Hepatocyte (in vitro differentiated cells): Measurements from ENCODE around the gene UBTF. TPM values are rescaled to one million over a fixed set of nuclear protein-coding genes. Genes with fewer than 3 reads are reported as not detected.

ENCODE experiments used
- DNase-seq: peaks from one replicate; pipeline ENCODE4 v3.0.0-alpha.2; 2016; ENCODE audit warnings: low spot score
- H2AFZ ChIP-seq: fragments of 200-600 bp; sonication (generic); 2 replicates; pipeline ENCODE4 v1.6.0; 2016; ENCODE audit warnings: antibody characterized with exemption, mild to moderate bottlenecking
- H3K27ac ChIP-seq: fragments of 200-600 bp; sonication (generic); 2 replicates; pipeline ENCODE4 v1.5.1; 2016; ENCODE audit warnings: mild to moderate bottlenecking
- H3K27me3 ChIP-seq: fragments of 200-600 bp; sonication (generic); 2 replicates; pipeline ENCODE4 v1.6.1; 2016
- H3K36me3 ChIP-seq: fragments of 200-600 bp; sonication (generic); replicated peaks from 2 replicates; pipeline ENCODE4 v1.5.1; 2016; ENCODE audit warnings: low read depth; ENCODE audit not compliant: insufficient read depth
- H3K4me1 ChIP-seq: fragments of 200-600 bp; sonication (generic); 2 replicates; pipeline ENCODE4 v1.5.1; 2016; ENCODE audit warnings: mild to moderate bottlenecking, moderate library complexity; ENCODE audit not compliant: insufficient read depth
- H3K4me2 ChIP-seq: fragments of 200-600 bp; sonication (generic); 2 replicates; pipeline ENCODE4 v1.6.0; 2016
- H3K4me3 ChIP-seq: fragments of 200-600 bp; sonication (generic); 2 replicates; pipeline ENCODE4 v1.5.1; 2016; ENCODE audit warnings: mild to moderate bottlenecking
- H3K79me2 ChIP-seq: fragments of 200-600 bp; sonication (generic); 2 replicates; pipeline ENCODE4 v1.6.0; 2017; ENCODE audit warnings: mild to moderate bottlenecking
- H3K9me2 ChIP-seq: fragments of 200-600 bp; sonication (generic); replicated peaks from 2 replicates; pipeline ENCODE4 v1.6.0; 2017; ENCODE audit warnings: mild to moderate bottlenecking; ENCODE audit not compliant: insufficient read depth
- H3K9me3 ChIP-seq: fragments of 200-600 bp; sonication (generic); 2 replicates; pipeline ENCODE4 v1.5.1; 2016; ENCODE audit warnings: low read depth, mild to moderate bottlenecking
- H4K20me1 ChIP-seq: fragments of 200-600 bp; sonication (generic); 2 replicates; pipeline ENCODE4 v1.6.0; 2016; ENCODE audit warnings: mild to moderate bottlenecking; ENCODE audit not compliant: insufficient read depth, poor library complexity, severe bottlenecking
- CTCF ChIP-seq: fragments of 200-600 bp; sonication (generic); IDR thresholded peaks from 2 replicates; pipeline ENCODE4 v1.5.1; 2016; ENCODE audit warnings: antibody characterized with exemption, mild to moderate bottlenecking; ENCODE audit not compliant: poor library complexity
- EZH2 ChIP-seq: fragments of 200-600 bp; sonication (generic); IDR thresholded peaks from 2 replicates; pipeline ENCODE4 v1.6.1; 2016; ENCODE audit warnings: antibody characterized with exemption, mild to moderate bottlenecking, borderline replicate concordance
- EZH2phosphoT487 ChIP-seq: fragments of 200-600 bp; sonication (generic); IDR thresholded peaks from one replicate; pipeline ENCODE4 v1.6.1; 2018; ENCODE audit warnings: antibody characterized with exemption, mild to moderate bottlenecking, low read depth, moderate library complexity; ENCODE audit not compliant: unreplicated experiment, severe bottlenecking
- WGBS: methylation state at CpG from one replicate; pipeline ENCODE4 v1.1.6; 2016; ENCODE audit warnings: low lambda C conversion rate; ENCODE audit errors: missing lambda C conversion rate; 5-methylcytosine and 5-hydroxymethylcytosine counted together
- polyA plus RNA-seq: library from polyadenylated mRNA; unstranded; fragments of >200 nt; fragmentation: Nextera tagmentation; extraction: Ambion mirVana; gene quantifications from 2 replicates; pipeline ENCODE4 v1.2.1, GENCODE V29; 2016
- total RNA-seq: library from RNA; depleted of rRNA; stranded (reverse); fragments of >200 nt; gene quantifications from 2 replicates; pipeline ENCODE4 v1.2.3, GENCODE V29; 2014

UBTF gene
- total and polyA plus RNA-seq, 2 experiments from 2014 or later: 35.0 to 41.1 TPM

- WGBS: 90% methylated on average over 13 of the region's 14 CpGs
- no peaks in the 10 kb centered on the region for H3K27me3 ChIP-seq
- peaks cover 39% of the 10 kb centered on the region for H3K79me2 ChIP-seq
- H3K36me3 ChIP-seq: no peaks in the 10 kb centered on the region
- H3K4me3 ChIP-seq: no peak overlapping the region
- TF ChIP-seq EZH2phosphoT487: no peak
- TF ChIP-seq CTCF: no peak
- TF ChIP-seq EZH2: no peak
- H3K4me2 ChIP-seq: no peak overlapping the region
- no peaks in the 10 kb centered on the region for H3K9me2 ChIP-seq
- peaks cover 13% of the 10 kb centered on the region for H3K4me1 ChIP-seq
- no peak overlapping the region for H2AFZ ChIP-seq
- no peaks in the 10 kb centered on the region for H3K9me3 ChIP-seq
- DNase-seq: no peak
- no peak overlapping the region for H3K27ac ChIP-seq
- H4K20me1 ChIP-seq: peaks cover 3% of the 10 kb centered on the region
Measured at GRCh38 chr17:44193326-44194084, 26.0 kb downstream of the UBTF start.

GRCh38 chr17:44192750-44193149 lies 26.7 kb downstream of the UBTF start:
- Histone ChIP-seq H3K4me2 (no peak overlapping the region), H3K36me3 (no peaks in the 10 kb centered on the region), H3K9me3 (no peaks in the 10 kb centered on the region), H4K20me1 (peaks cover 2% of the 10 kb centered on the region), H3K4me3 (no peak overlapping the region), H3K4me1 (peaks cover 13% of the 10 kb centered on the region), H3K27ac (peak overlapping the region; percentile 55), H2AFZ (no peak overlapping the region), H3K27me3 (no peaks in the 10 kb centered on the region), H3K9me2 (no peaks in the 10 kb centered on the region), H3K79me2 (peaks cover 39% of the 10 kb centered on the region)
- TF ChIP-seq EZH2 (no peak), CTCF (no peak), EZH2phosphoT487 (no peak)
- WGBS: 93% methylated on average over 5 of the region's 5 CpGs
- DNase-seq: no peak

GRCh38 chr17:44191941-44192496 lies 27.5 kb downstream of the UBTF start:
- no peak overlapping the region for H3K4me2 ChIP-seq
- no peak for TF ChIP-seq EZH2phosphoT487
- no peak for TF ChIP-seq CTCF
- no peak for TF ChIP-seq EZH2
- no peaks in the 10 kb centered on the region for H3K36me3 ChIP-seq
- no peak overlapping the region for H3K4me3 ChIP-seq
- H3K4me1 ChIP-seq: peaks cover 9% of the 10 kb centered on the region
- H3K27me3 ChIP-seq: no peaks in the 10 kb centered on the region
- H3K9me2 ChIP-seq: no peaks in the 10 kb centered on the region
- no peaks in the 10 kb centered on the region for H4K20me1 ChIP-seq
- H3K9me3 ChIP-seq: no peaks in the 10 kb centered on the region
- no peak overlapping the region for H2AFZ ChIP-seq
- no peak for DNase-seq
- H3K79me2 ChIP-seq: peaks cover 38% of the 10 kb centered on the region
- peak overlapping the region; percentile 55 for H3K27ac ChIP-seq
- 82% methylated on average over 7 of the region's 7 CpGs for WGBS
